ENCODE measurements around the gene RSAD2. TPM values are rescaled to one million over a fixed set of nuclear protein-coding genes. Genes with fewer than 3 reads are reported as not detected.

The RSAD2 gene
- total and polyA plus RNA-seq, 2 of the 4 experiments (the other 2 are of a cell fraction): not detected

- no peak overlapping the region for H3K4me3 ChIP-seq (ENCODE audit: insufficient read depth, low read depth, low read length)
- no peak overlapping the region for H4K8ac ChIP-seq (ENCODE audit: low read depth in 2 of 2, low read length in 2 of 2)
- H2AK5ac ChIP-seq (ENCODE audit: low read depth, low read length): no peak overlapping the region
- no peaks in the 10 kb centered on the region for H3K9me3 ChIP-seq (ENCODE audit: control insufficient read depth, insufficient read depth, low read length)
- in situ Hi-C loops (cut with MboI; ENCODE audit: low sequenced_read_pairs): no loop called here
- WGBS, 2 experiments (ENCODE audit: extremely low coverage in 2 of 2, insufficient read length in 1 of 2): no CpG with 5 or more reads among the region's 3 CpGs
- no peak overlapping the region for H2BK20ac ChIP-seq (ENCODE audit: low read depth, low read length)
- H3K27ac ChIP-seq (ENCODE audit: insufficient read depth, low read length): no peak overlapping the region
- no peak overlapping the region for H3K4ac ChIP-seq (ENCODE audit: low read depth, low read length)
- no peaks in the 10 kb centered on the region for H3K27me3 ChIP-seq (ENCODE audit: control insufficient read depth, insufficient read depth, low read length)
- no peaks in the 10 kb centered on the region for H3K4me1 ChIP-seq (ENCODE audit: control insufficient read depth, insufficient read depth, low read length)
- no peak overlapping the region for H3K18ac ChIP-seq (ENCODE audit: low read depth, low read length)
- dilution Hi-C loops (cut with HindIII; ENCODE audit: low sequenced_read_pairs, unreplicated experiment): no loop called here
- no peaks in the 10 kb centered on the region for H3K36me3 ChIP-seq (ENCODE audit: control insufficient read depth, insufficient read depth, low read length)
- no peak for TF ChIP-seq RAD21 (IDR thresholded peaks at IDR 0.05; ENCODE audit: low read length)
- no peak for TF ChIP-seq CHD1 (IDR thresholded peaks at IDR 0.05; ENCODE audit: low read depth, low read length)
- no peak for TF ChIP-seq MAZ (IDR thresholded peaks at IDR 0.05; ENCODE audit: borderline replicate concordance, low read depth, low read length)
- TF ChIP-seq MAFK (IDR thresholded peaks at IDR 0.05; ENCODE audit: low read depth, low read length): no peak
- TF ChIP-seq CTCF (conservative IDR thresholded peaks at IDR 0.05; ENCODE audit: low read depth, low read length): no peak
- TF ChIP-seq CEBPB (IDR thresholded peaks at IDR 0.05; ENCODE audit: low read depth, low read length): no peak
- no peak for TF ChIP-seq MXI1 (IDR thresholded peaks at IDR 0.05; ENCODE audit: borderline replicate concordance, low read depth, low read length)
- TF ChIP-seq USF2 (IDR thresholded peaks at IDR 0.05; ENCODE audit: low read depth, low read length): no peak
- TF ChIP-seq NFE2L2 (IDR thresholded peaks at IDR 0.05; ENCODE audit: low read depth, low read length): no peak
- no peak for TF ChIP-seq SMC3 (IDR thresholded peaks at IDR 0.05; ENCODE audit: low read depth, low read length)
- TF ChIP-seq ELK1 (IDR thresholded peaks at IDR 0.05; ENCODE audit: borderline replicate concordance, low read depth, low read length): no peak
- TF ChIP-seq POLR2A (IDR thresholded peaks at IDR 0.05; ENCODE audit: low read depth, low read length): no peak
- no peak for TF ChIP-seq FOS (IDR thresholded peaks at IDR 0.05; ENCODE audit: low read depth, low read length)
- no peak overlapping the region for H4K5ac ChIP-seq (ENCODE audit: low read depth, low read length)
- no peak overlapping the region for H2BK120ac ChIP-seq (ENCODE audit: low read depth, low read length)
- POLR2A ChIA-PET (ENCODE audit: unreplicated experiment): no interaction called here
- no peak overlapping the region for H2BK15ac ChIP-seq (ENCODE audit: low read depth, low read length)
- H4K91ac ChIP-seq (ENCODE audit: insufficient read depth, low read depth, low read length): no peak overlapping the region
- CTCF ChIA-PET: no interaction called here
- BruUV-seq (replicated peaks): no TSS peak
- H2BK5ac ChIP-seq (ENCODE audit: low read depth, low read length, poor library complexity, severe bottlenecking): no peak overlapping the region
- intact Hi-C loops (cut with micrococcal nuclease): no loop called here
- H2AK9ac ChIP-seq (replicated peaks; ENCODE audit: low read depth, low read length, poor library complexity): no peak overlapping the region
- H3K14ac ChIP-seq (replicated peaks; ENCODE audit: low read depth, low read length): no peak overlapping the region
- H3K56ac ChIP-seq (ENCODE audit: extremely low read depth, insufficient read depth, low read length): no peak overlapping the region
- H3K9me1 ChIP-seq (ENCODE audit: insufficient read depth, low read length): no peaks in the 10 kb centered on the region
- H3K23ac ChIP-seq (ENCODE audit: low read depth, low read length): no peak overlapping the region
- no peak overlapping the region for H3K4me2 ChIP-seq (ENCODE audit: low read depth, low read length)
- H3K9ac ChIP-seq (ENCODE audit: low read depth, low read length): no peak overlapping the region
- DNase-seq: no peak
- ATAC-seq (ENCODE audit: low read depth): no peak
- no peak overlapping the region for H2AFZ ChIP-seq (replicated peaks; ENCODE audit: low read length, poor library complexity)
- no peaks in the 10 kb centered on the region for H4K20me1 ChIP-seq (ENCODE audit: insufficient read depth, low read length)
- H3K79me1 ChIP-seq (ENCODE audit: low read depth in 1 of 2, low read length in 2 of 2): no peaks in the 10 kb centered on the region
These were observed 3.5 kb upstream of the RSAD2 start for GRCh38 chr2:6874032-6874431.

Measured in IMR-90 (cell line).